Parathyroid adenoma (tissue), 2 donors: ENCODE measurements around the gene COTL1.
A peak's percentile ranks its signal among the peaks of the same experiment; 100 is the strongest.

ENCODE experiments used
- H2AFZ ChIP-seq: fragments of 300-600 bp; sonication (generic); one replicate; pipeline ENCODE4 v1.7.0; 2017; ENCODE audit warnings: antibody characterized with exemption, mild to moderate bottlenecking
- H3K27ac ChIP-seq: fragments of 300-600 bp; sonication (generic); one replicate; pipeline ENCODE4 v1.7.0; 2017
- H3K27me3 ChIP-seq: fragments of 300-600 bp; sonication (generic); one replicate; pipeline ENCODE4 v1.7.0; 2017; ENCODE audit warnings: low read length; ENCODE audit not compliant: control insufficient read depth, insufficient read depth
- H3K36me3 ChIP-seq: fragments of 300-600 bp; sonication (generic); one replicate; pipeline ENCODE4 v1.7.0; 2017; ENCODE audit warnings: low read length; ENCODE audit not compliant: control insufficient read depth, insufficient read depth
- H3K4me1 ChIP-seq: fragments of 300-600 bp; sonication (generic); one replicate; pipeline ENCODE4 v1.7.0; 2017; ENCODE audit warnings: control low read depth
- H3K4me2 ChIP-seq: fragments of 300-600 bp; sonication (generic); one replicate; pipeline ENCODE4 v1.7.0; 2017; ENCODE audit warnings: low read length
- H3K4me3 ChIP-seq: fragments of 300-600 bp; sonication (generic); one replicate; pipeline ENCODE4 v1.7.0; 2017; ENCODE audit warnings: low read depth, low read length
- H3K79me2 ChIP-seq: fragments of 300-600 bp; sonication (generic); one replicate; pipeline ENCODE4 v1.7.0; 2017; ENCODE audit warnings: control low read depth
- H3K9ac ChIP-seq: fragments of 300-600 bp; sonication (generic); one replicate; pipeline ENCODE4 v1.7.0; 2017; ENCODE audit warnings: mild to moderate bottlenecking
- H3K9me3 ChIP-seq: fragments of 300-600 bp; sonication (generic); one replicate; pipeline ENCODE4 v1.7.0; 2017; ENCODE audit warnings: low read length; ENCODE audit not compliant: control insufficient read depth
- CTCF ChIP-seq: fragments of 300-600 bp; sonication (generic); IDR thresholded peaks from one replicate; pipeline ENCODE4 v1.7.0; 2017; ENCODE audit warnings: antibody characterized with exemption, mild to moderate bottlenecking
- donor health status: primary hyperparathyroidism.

The COTL1 gene

GRCh38 chr16:84595052-84595481 is 22.8 kb downstream of the COTL1 start:
- Histone ChIP-seq H3K27ac (no peak overlapping the region), H3K27me3 (no peaks in the 10 kb centered on the region), H3K4me2 (peak overlapping the region; percentile 12), H2AFZ (peak overlapping the region; percentile 48), H3K4me3 (peak overlapping the region; percentile 39), H3K9ac (no peak overlapping the region), H3K4me1 (peaks cover 14% of the 10 kb centered on the region), H3K36me3 (no peaks in the 10 kb centered on the region), H3K9me3 (no peaks in the 10 kb centered on the region), H3K79me2 (no peaks in the 10 kb centered on the region)
- no peak for TF ChIP-seq CTCF

GRCh38 chr16:84594725-84595038 is 23.2 kb downstream of the COTL1 start:
- Histone ChIP-seq H2AFZ (no peak overlapping the region), H3K4me2 (peak overlapping the region; percentile 12), H3K4me1 (peaks cover 14% of the 10 kb centered on the region), H3K27ac (no peak overlapping the region), H3K36me3 (no peaks in the 10 kb centered on the region), H3K4me3 (peak overlapping the region; percentile 39), H3K27me3 (no peaks in the 10 kb centered on the region), H3K9me3 (no peaks in the 10 kb centered on the region), H3K9ac (no peak overlapping the region), H3K79me2 (no peaks in the 10 kb centered on the region)
- no peak for TF ChIP-seq CTCF

GRCh38 chr16:84593825-84594724 is 23.8 kb downstream of the COTL1 start:
- no peaks in the 10 kb centered on the region for H3K79me2 ChIP-seq
- H3K27me3 ChIP-seq, result no peaks in the 10 kb centered on the region
- peaks cover 14% of the 10 kb centered on the region for H3K4me1 ChIP-seq
- no peak overlapping the region for H3K9ac ChIP-seq
- H3K4me3 ChIP-seq, result peak overlapping the region; percentile 39
- H3K27ac ChIP-seq, result no peak overlapping the region
- no peaks in the 10 kb centered on the region for H3K9me3 ChIP-seq
- H3K4me2 ChIP-seq, result peak overlapping the region; percentile 12
- TF ChIP-seq CTCF, result no peak
- H3K36me3 ChIP-seq, result no peaks in the 10 kb centered on the region
- no peak overlapping the region for H2AFZ ChIP-seq

- no peak for TF ChIP-seq CTCF
- Histone ChIP-seq H3K4me3 (no peak overlapping the region), H2AFZ (no peak overlapping the region), H3K9me3 (no peaks in the 10 kb centered on the region), H3K79me2 (no peaks in the 10 kb centered on the region), H3K4me2 (no peak overlapping the region), H3K27me3 (no peaks in the 10 kb centered on the region), H3K9ac (no peak overlapping the region), H3K4me1 (peaks cover 14% of the 10 kb centered on the region), H3K27ac (no peak overlapping the region), H3K36me3 (no peaks in the 10 kb centered on the region)
Measured at GRCh38 chr16:84592718-84593117, 25.2 kb downstream of the COTL1 start.
